ENCODE data around the gene YBX1. TPM values are rescaled to one million over a fixed set of nuclear protein-coding genes. Genes with fewer than 3 reads are reported as not detected.

YBX1 gene
- total RNA-seq, 4 donors from 2014 or later, result 861 to 1,251 (median 1,022) TPM

- no peak for DNase-seq
These were observed 64.4 kb downstream of the YBX1 start for GRCh38 chr1:42746436-42747105.

GRCh38 chr1:42747125-42747524 is 64.9 kb downstream of the YBX1 start:
- no peak for TF ChIP-seq POLR2A (IDR thresholded peaks at IDR 0.05)
- TF ChIP-seq, protein P1, sequence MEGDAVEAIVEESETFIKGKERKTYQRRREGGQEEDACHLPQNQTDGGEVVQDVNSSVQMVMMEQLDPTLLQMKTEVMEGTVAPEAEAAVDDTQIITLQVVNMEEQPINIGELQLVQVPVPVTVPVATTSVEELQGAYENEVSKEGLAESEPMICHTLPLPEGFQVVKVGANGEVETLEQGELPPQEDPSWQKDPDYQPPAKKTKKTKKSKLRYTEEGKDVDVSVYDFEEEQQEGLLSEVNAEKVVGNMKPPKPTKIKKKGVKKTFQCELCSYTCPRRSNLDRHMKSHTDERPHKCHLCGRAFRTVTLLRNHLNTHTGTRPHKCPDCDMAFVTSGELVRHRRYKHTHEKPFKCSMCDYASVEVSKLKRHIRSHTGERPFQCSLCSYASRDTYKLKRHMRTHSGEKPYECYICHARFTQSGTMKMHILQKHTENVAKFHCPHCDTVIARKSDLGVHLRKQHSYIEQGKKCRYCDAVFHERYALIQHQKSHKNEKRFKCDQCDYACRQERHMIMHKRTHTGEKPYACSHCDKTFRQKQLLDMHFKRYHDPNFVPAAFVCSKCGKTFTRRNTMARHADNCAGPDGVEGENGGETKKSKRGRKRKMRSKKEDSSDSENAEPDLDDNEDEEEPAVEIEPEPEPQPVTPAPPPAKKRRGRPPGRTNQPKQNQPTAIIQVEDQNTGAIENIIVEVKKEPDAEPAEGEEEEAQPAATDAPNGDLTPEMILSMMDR (IDR thresholded peaks at IDR 0.05 in 4 of 5, conservative IDR thresholded peaks at IDR 0.05 in 1 of 5), result peak in 3 of 5 experiments; percentile 42 to 65 (median 57)
- in situ Hi-C loops (cut with MboI; ENCODE audit: low sequenced_read_pairs in 4 of 4), result loop anchor here in 3 of 4 donors (10.0 to 25.0 kb wide), 4 partner anchors 162 to 610 kb away; no protein-coding TSS in a partner anchor

More at GRCh38 chr1:42746436-42747105, 64.4 kb downstream of the YBX1 start:
- TF ChIP-seq, protein P1 (IDR thresholded peaks at IDR 0.05 in 4 of 5, conservative IDR thresholded peaks at IDR 0.05 in 1 of 5), result no peak
- TF ChIP-seq POLR2A (IDR thresholded peaks at IDR 0.05), result no peak
- Histone ChIP-seq H3K9me3 (no peaks in the 10 kb centered on the region), H3K27me3 (no peaks in the 10 kb centered on the region), H3K4me1 (no peaks in the 10 kb centered on the region), H3K4me3 (no peak overlapping the region), H3K36me3 (peaks cover 0 to 45% of the 10 kb centered on the region in 2 donors), H3K27ac (no peak overlapping the region)
- no peak for ATAC-seq
- in situ Hi-C loops (cut with MboI; ENCODE audit: low sequenced_read_pairs in 4 of 4) (loop anchor here in 3 of 4 donors (10.0 to 25.0 kb wide), 4 partner anchors 162 to 609 kb away; no protein-coding TSS in a partner anchor), intact Hi-C loops (cut with DNase I; ENCODE audit: low total_unique reads) (loop anchor here (10.0 kb wide), 1 partner anchor 602 kb away; no protein-coding TSS in a partner anchor)

DNA sequence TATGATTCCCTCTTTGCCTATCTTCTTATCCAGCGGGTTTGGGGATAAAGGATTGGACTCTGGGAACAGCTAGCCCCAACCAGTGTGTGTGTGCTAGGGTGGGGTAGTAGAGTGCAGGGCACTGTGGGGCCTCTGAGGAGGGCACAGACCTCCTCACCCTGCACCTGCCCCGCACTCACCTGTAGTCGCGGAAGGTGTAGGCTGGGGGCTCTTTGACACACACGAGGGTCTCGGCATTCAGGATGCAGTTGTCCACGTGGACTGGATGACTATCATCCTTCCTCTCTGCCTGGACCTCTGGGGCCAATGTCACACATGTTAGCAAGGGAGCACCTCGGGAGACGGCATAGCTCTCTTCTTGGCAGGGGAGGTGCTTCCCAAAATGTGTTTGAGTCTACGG is 65.8 kb downstream of the YBX1 start:
- ATAC-seq, result no peak
- TF ChIP-seq, protein P1 (IDR thresholded peaks at IDR 0.05 in 4 of 5, conservative IDR thresholded peaks at IDR 0.05 in 1 of 5), result no peak
- TF ChIP-seq POLR2A (IDR thresholded peaks at IDR 0.05), result no peak
- H3K36me3 ChIP-seq, result peaks cover 0 to 59% of the 10 kb centered on the region in 2 donors
- no peak overlapping the region for H3K4me3 ChIP-seq
- no peak for DNase-seq
- no peaks in the 10 kb centered on the region for H3K4me1 ChIP-seq
- intact Hi-C loops (cut with DNase I; ENCODE audit: low total_unique reads) (loop anchor here (10.0 kb wide), 1 partner anchor 603 kb away; no protein-coding TSS in a partner anchor), in situ Hi-C loops (cut with MboI; ENCODE audit: low sequenced_read_pairs in 4 of 4) (loop anchor here in 3 of 4 donors (10.0 to 25.0 kb wide), 4 partner anchors 163 to 611 kb away; no protein-coding TSS in a partner anchor)
- H3K27me3 ChIP-seq, result no peaks in the 10 kb centered on the region
- no peak overlapping the region for H3K27ac ChIP-seq
- no peaks in the 10 kb centered on the region for H3K9me3 ChIP-seq

More at GRCh38 chr1:42747125-42747524, 64.9 kb downstream of the YBX1 start:
- DNase-seq (no peak), ATAC-seq (no peak)
- H3K4me1 ChIP-seq, result no peaks in the 10 kb centered on the region
- H3K36me3 ChIP-seq, result peaks cover 0 to 50% of the 10 kb centered on the region in 2 donors
- no peak overlapping the region for H3K4me3 ChIP-seq
- H3K27me3 ChIP-seq, result no peaks in the 10 kb centered on the region
- no peaks in the 10 kb centered on the region for H3K9me3 ChIP-seq
- intact Hi-C loops (cut with DNase I; ENCODE audit: low total_unique reads), result loop anchor here (10.0 kb wide), 1 partner anchor 602 kb away; no protein-coding TSS in a partner anchor
- no peak overlapping the region for H3K27ac ChIP-seq

DNA sequence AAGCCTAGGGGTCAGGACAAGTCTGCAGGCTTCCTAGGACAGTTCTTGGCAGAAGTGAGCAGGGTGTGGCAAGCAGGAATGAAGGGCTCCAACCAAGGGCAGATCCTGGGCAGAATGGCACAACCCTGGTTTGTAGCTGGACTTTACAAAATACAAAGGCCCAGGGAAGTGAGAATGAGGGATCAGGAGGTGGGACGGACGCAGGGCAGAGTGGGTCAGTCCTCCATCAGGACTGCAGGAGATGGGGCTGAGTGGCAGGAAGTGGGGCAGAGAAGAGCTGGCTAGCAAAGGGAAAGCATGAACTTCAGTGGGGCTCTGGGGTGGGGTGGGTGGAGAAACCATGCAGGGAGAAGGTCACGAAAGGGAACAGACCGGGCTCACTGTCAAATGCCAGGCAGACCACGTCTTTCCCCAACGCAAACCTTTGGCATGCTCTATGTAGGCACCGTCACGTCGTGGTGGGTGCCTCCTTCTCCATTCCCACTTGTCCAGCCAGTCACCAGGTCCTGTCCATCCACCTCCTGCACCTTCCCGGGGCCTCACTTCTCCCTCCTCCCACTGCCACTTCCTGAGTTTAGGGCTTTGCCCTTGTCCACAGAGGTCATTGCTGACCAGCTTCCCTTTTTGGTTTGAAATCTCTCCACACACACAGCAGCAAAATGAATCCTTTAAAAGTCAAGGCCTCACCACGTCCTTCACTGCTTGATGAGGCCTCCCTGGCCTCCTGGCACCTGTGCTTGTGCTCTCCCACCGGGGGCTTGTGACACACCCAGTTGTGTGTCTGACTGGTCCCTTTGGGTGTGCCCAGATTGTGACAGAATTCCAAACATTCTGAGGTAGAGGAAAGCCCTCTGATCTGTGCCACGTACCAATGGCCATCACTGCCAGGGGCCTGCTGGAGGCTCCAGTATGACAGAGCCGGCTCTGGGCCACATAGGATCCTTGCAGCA is 66.5 kb downstream of the YBX1 start:
- no peaks in the 10 kb centered on the region for H3K9me3 ChIP-seq
- H3K36me3 ChIP-seq, result peaks cover 0 to 66% of the 10 kb centered on the region in 2 donors
- TF ChIP-seq POLR2A (IDR thresholded peaks at IDR 0.05), result no peak
- TF ChIP-seq, protein P1 (IDR thresholded peaks at IDR 0.05 in 4 of 5, conservative IDR thresholded peaks at IDR 0.05 in 1 of 5), result no peak
- no peaks in the 10 kb centered on the region for H3K4me1 ChIP-seq
- intact Hi-C loops (cut with DNase I; ENCODE audit: low total_unique reads) (loop anchor here (10.0 kb wide), 1 partner anchor 604 kb away; no protein-coding TSS in a partner anchor), in situ Hi-C loops (cut with MboI; ENCODE audit: low sequenced_read_pairs in 4 of 4) (loop anchor here in 3 of 4 donors (10.0 to 25.0 kb wide), 4 partner anchors 164 to 611 kb away; no protein-coding TSS in a partner anchor)
- H3K4me3 ChIP-seq, result no peak overlapping the region
- no peak overlapping the region for H3K27ac ChIP-seq
- ATAC-seq, result no peak
- no peak for DNase-seq
- H3K27me3 ChIP-seq, result no peaks in the 10 kb centered on the region
